Suppressor macrophage treated with lipopolysaccharide for 4 hours (primary cell): ENCODE data around the gene PTGDR2.

Source experiments
- DNase-seq: peaks from one replicate; pipeline ENCODE4 v3.0.0-alpha.2; 2020

The PTGDR2 gene

GRCh38 chr11:60809249-60809648 lies 46.5 kb downstream of the PTGDR2 start:
- no peak for DNase-seq

- DNase-seq, result no peak
These were observed 52.3 kb downstream of the PTGDR2 start for GRCh38 chr11:60803273-60803936.

- DNase-seq, result no peak
These were observed 54.6 kb downstream of the PTGDR2 start for GRCh38 chr11:60801194-60801593.
